Osteoblast (primary cell): Measurements from ENCODE around the gene DNAH10. TPM values are rescaled to one million over a fixed set of nuclear protein-coding genes. Genes with fewer than 3 reads are reported as not detected.

Experiments
- DNase-seq: peaks from one replicate; pipeline ENCODE4 v3.0.0; 2011; ENCODE audit warnings: low spot score, mixed read lengths; ENCODE audit not compliant: insufficient read length; ENCODE audit errors: missing footprints
- H2AFZ ChIP-seq: 2 replicates; pipeline ENCODE4 v1.6.0; 2011; ENCODE audit warnings: mild to moderate bottlenecking, low read length
- H3K27ac ChIP-seq: 2 replicates; pipeline ENCODE4 v1.5.1; 2011; ENCODE audit warnings: mild to moderate bottlenecking, low read depth, low read length, moderate library complexity
- H3K27me3 ChIP-seq: 2 replicates; pipeline ENCODE4 v1.6.0; 2012; ENCODE audit warnings: mild to moderate bottlenecking, control low read depth, inconsistent platforms, low read length, moderate library complexity; ENCODE audit not compliant: insufficient read depth
- H3K36me3 ChIP-seq: 2 replicates; pipeline ENCODE4 v1.5.1; 2011; ENCODE audit warnings: mild to moderate bottlenecking, low read length, control low read depth, moderate library complexity; ENCODE audit not compliant: insufficient read depth
- H3K4me1 ChIP-seq: 2 replicates; pipeline ENCODE4 v1.5.1; 2011; ENCODE audit warnings: mild to moderate bottlenecking, low read length, control low read depth, moderate library complexity; ENCODE audit not compliant: insufficient read depth
- H3K4me2 ChIP-seq: 2 replicates; pipeline ENCODE4 v1.6.0; 2011; ENCODE audit warnings: mild to moderate bottlenecking, low read length; ENCODE audit not compliant: insufficient read depth
- H3K4me3 ChIP-seq: fragments of 200-600 bp; sonication (generic); 3 replicates; pipeline ENCODE4 v1.5.1; 2012; ENCODE audit warnings: mild to moderate bottlenecking, low read length, inconsistent platforms; ENCODE audit not compliant: insufficient read depth
- H3K79me2 ChIP-seq: 2 replicates; pipeline ENCODE4 v1.6.0; 2012; ENCODE audit warnings: mild to moderate bottlenecking, low read length, control low read depth, inconsistent platforms; ENCODE audit not compliant: insufficient read depth
- H3K9me3 ChIP-seq: 2 replicates; pipeline ENCODE4 v1.5.1; 2011; ENCODE audit warnings: low read depth, low read length, control low read depth
- H4K20me1 ChIP-seq: 2 replicates; pipeline ENCODE4 v1.6.0; 2012; ENCODE audit warnings: mild to moderate bottlenecking, low read length, control low read depth; ENCODE audit not compliant: insufficient read depth
- total RNA-seq: library from RNA; depleted of rRNA; stranded (reverse); fragments of >200 nt; gene quantifications from 2 replicates; pipeline ENCODE4 v1.2.3, GENCODE V29; 2012
- TF ChIP-seq, protein P1 (sequence below): IDR thresholded peaks from 2 replicates; pipeline ENCODE4 v1.5.1; 2011; ENCODE audit warnings: mild to moderate bottlenecking, low read depth, low read length, moderate library complexity; ENCODE audit errors: extremely low read depth

Gene DNAH10
- total RNA-seq, 1 donor = 0.72 TPM

DNA sequence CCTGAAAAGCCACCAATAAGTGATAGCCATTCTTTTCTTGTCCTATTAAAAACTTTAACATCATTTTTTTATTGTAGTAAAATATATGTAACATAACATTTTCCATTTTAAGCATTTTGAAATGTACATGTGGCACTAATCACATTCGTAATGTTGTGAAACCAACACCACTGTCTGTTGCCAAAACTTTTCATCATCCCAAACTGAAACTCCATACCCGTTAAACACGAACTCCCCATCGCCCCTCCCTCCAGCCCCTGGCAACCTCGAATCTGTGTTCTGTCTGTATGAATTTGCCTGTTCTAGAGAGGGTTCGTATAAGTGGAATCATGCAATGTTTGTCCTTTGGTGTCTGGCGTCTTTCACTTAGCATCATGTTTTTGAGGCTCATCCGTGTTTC is 134.7 kb downstream of the DNAH10 start:
- no peak for DNase-seq
- TF ChIP-seq, protein P1, sequence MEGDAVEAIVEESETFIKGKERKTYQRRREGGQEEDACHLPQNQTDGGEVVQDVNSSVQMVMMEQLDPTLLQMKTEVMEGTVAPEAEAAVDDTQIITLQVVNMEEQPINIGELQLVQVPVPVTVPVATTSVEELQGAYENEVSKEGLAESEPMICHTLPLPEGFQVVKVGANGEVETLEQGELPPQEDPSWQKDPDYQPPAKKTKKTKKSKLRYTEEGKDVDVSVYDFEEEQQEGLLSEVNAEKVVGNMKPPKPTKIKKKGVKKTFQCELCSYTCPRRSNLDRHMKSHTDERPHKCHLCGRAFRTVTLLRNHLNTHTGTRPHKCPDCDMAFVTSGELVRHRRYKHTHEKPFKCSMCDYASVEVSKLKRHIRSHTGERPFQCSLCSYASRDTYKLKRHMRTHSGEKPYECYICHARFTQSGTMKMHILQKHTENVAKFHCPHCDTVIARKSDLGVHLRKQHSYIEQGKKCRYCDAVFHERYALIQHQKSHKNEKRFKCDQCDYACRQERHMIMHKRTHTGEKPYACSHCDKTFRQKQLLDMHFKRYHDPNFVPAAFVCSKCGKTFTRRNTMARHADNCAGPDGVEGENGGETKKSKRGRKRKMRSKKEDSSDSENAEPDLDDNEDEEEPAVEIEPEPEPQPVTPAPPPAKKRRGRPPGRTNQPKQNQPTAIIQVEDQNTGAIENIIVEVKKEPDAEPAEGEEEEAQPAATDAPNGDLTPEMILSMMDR = no peak
- Histone ChIP-seq H4K20me1 (no peaks in the 10 kb centered on the region), H3K9me3 (no peaks in the 10 kb centered on the region), H3K27ac (peak overlapping the region; percentile 39), H3K4me1 (peaks cover 8% of the 10 kb centered on the region), H2AFZ (peak overlapping the region; percentile 66), H3K79me2 (no peaks in the 10 kb centered on the region), H3K27me3 (no peaks in the 10 kb centered on the region), H3K4me3 (peak overlapping the region; percentile 58), H3K36me3 (no peaks in the 10 kb centered on the region), H3K4me2 (peak overlapping the region; percentile 86)

DNA sequence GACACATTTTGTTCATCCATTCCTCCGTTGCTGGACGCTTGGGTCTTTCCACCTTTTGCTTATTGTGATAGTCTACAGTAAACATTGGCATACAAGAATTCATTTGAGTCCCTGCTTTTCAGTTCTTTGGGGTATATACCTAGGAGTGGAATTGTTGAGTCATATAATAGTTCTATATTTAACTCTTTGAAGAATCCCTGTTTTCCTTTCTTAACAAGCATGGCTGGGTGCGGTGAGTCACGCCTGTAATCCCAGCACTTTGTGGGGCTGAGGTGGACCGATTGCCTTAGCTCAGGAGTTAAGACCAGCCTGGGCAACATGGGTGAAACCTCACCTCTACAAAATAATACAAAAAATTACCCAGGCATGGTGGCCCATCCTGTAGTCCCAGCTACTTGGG is 135.1 kb downstream of the DNAH10 start:
- Histone ChIP-seq H3K27me3 (no peaks in the 10 kb centered on the region), H4K20me1 (no peaks in the 10 kb centered on the region), H3K4me3 (peak overlapping the region; percentile 58), H2AFZ (peak overlapping the region; percentile 66), H3K27ac (peak overlapping the region; percentile 39), H3K4me1 (peaks cover 8% of the 10 kb centered on the region), H3K79me2 (no peaks in the 10 kb centered on the region), H3K4me2 (peak overlapping the region; percentile 86), H3K9me3 (no peaks in the 10 kb centered on the region), H3K36me3 (no peaks in the 10 kb centered on the region)
- TF ChIP-seq, protein P1 = no peak
- no peak for DNase-seq

DNA sequence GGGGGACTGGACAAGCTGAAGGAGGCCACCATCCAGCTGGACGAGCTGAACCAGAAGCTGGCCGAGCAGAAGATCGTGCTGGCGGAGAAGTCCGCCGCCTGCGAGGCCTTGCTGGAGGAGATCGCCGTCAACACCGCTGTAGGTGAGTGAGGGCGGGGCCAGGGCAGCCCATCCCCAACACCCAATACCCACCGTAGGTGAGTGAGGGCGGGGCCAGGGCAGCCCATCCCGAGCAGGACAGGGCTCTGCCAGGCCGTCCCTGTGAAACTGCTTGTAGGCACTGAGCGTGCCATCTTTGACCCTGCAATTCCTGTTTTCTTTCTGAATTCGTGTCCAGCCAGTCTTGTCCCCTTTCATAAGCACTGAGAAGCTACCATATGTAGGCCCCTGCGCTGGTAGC is 136.6 kb downstream of the DNAH10 start:
- Histone ChIP-seq H3K4me1 (peaks cover 8% of the 10 kb centered on the region), H3K4me2 (no peak overlapping the region), H3K27me3 (no peaks in the 10 kb centered on the region), H3K9me3 (no peaks in the 10 kb centered on the region), H4K20me1 (no peaks in the 10 kb centered on the region), H3K4me3 (no peak overlapping the region), H3K36me3 (no peaks in the 10 kb centered on the region), H2AFZ (no peak overlapping the region), H3K79me2 (no peaks in the 10 kb centered on the region), H3K27ac (no peak overlapping the region)
- DNase-seq = no peak
- TF ChIP-seq, protein P1 = no peak

DNA sequence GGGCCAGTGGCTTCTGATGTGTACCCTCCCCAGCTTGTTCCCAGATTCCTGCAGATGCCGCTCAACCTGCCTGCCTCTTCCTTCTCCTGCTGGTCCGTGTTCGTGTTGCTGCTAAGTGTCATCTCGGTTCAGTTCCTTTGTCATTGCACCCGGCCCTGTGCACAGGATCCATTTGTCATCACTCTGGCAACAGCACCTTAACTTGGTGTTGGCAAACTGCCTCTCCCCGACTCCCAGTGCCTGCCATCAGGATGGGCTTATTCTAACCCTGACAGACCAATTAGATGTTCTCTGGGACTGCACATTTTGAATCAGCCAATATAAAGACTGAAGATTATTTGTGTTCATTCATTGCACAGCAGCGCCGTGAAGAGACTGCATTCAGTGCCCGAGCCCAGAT is 137.3 kb downstream of the DNAH10 start:
- DNase-seq = no peak
- Histone ChIP-seq H3K27ac (no peak overlapping the region), H3K4me1 (peaks cover 8% of the 10 kb centered on the region), H3K9me3 (no peaks in the 10 kb centered on the region), H3K27me3 (no peaks in the 10 kb centered on the region), H4K20me1 (no peaks in the 10 kb centered on the region), H2AFZ (no peak overlapping the region), H3K79me2 (no peaks in the 10 kb centered on the region), H3K4me2 (no peak overlapping the region), H3K36me3 (no peaks in the 10 kb centered on the region), H3K4me3 (no peak overlapping the region)
- TF ChIP-seq, protein P1 = no peak
